ENCODE measurements around the gene WNT9A. TPM values are rescaled to one million over a fixed set of nuclear protein-coding genes. Genes with fewer than 3 reads are reported as not detected.

Gene WNT9A
- total and polyA plus RNA-seq, 4 donors, result 0.03 to 0.08 TPM; not detected in 2

GRCh38 chr1:227903614-227904501, 43.9 kb downstream of the WNT9A start:
- no peaks in the 10 kb centered on the region for H3K27me3 ChIP-seq (ENCODE audit: control insufficient read depth in 4 of 4, insufficient read depth in 4 of 4, low read length in 3 of 4)
- TF ChIP-seq NR2F2 (IDR thresholded peaks at IDR 0.05), result no peak
- no peak overlapping the region for H3K4me3 ChIP-seq (ENCODE audit: low read depth in 1 of 3, low read length in 3 of 3)
- no peaks in the 10 kb centered on the region for H3K9me3 ChIP-seq (ENCODE audit: control insufficient read depth in 4 of 4, low read length in 3 of 4)
- 86% methylated on average over 22 of the region's 22 CpGs for WGBS
- no peak overlapping the region for H3K9ac ChIP-seq (ENCODE audit: low read depth in 1 of 2, low read length in 2 of 2)
- H3K4me1 ChIP-seq (ENCODE audit: control insufficient read depth in 4 of 4, insufficient read depth in 4 of 4, low read length in 3 of 4), result no peaks in the 10 kb centered on the region
- no peak overlapping the region for H3K27ac ChIP-seq (ENCODE audit: low read depth in 1 of 2, low read length in 2 of 2)
- H3K36me3 ChIP-seq (ENCODE audit: control insufficient read depth in 4 of 4, insufficient read depth in 3 of 4, low read depth in 1 of 4, low read length in 3 of 4), result no peaks in the 10 kb centered on the region
- DNase-seq (ENCODE audit: low spot score), result no peak

GRCh38 chr1:227903061-227903521, 44.6 kb downstream of the WNT9A start:
- no peaks in the 10 kb centered on the region for H3K4me1 ChIP-seq (ENCODE audit: control insufficient read depth in 4 of 4, insufficient read depth in 4 of 4, low read length in 3 of 4)
- no peaks in the 10 kb centered on the region for H3K27me3 ChIP-seq (ENCODE audit: control insufficient read depth in 4 of 4, insufficient read depth in 4 of 4, low read length in 3 of 4)
- 88% methylated on average over 9 of the region's 9 CpGs for WGBS
- no peaks in the 10 kb centered on the region for H3K36me3 ChIP-seq (ENCODE audit: control insufficient read depth in 4 of 4, insufficient read depth in 3 of 4, low read depth in 1 of 4, low read length in 3 of 4)
- no peak overlapping the region for H3K9ac ChIP-seq (ENCODE audit: low read depth in 1 of 2, low read length in 2 of 2)
- no peak overlapping the region for H3K27ac ChIP-seq (ENCODE audit: low read depth in 1 of 2, low read length in 2 of 2)
- no peak overlapping the region for H3K4me3 ChIP-seq (ENCODE audit: low read depth in 1 of 3, low read length in 3 of 3)
- no peak for DNase-seq (ENCODE audit: low spot score)
- H3K9me3 ChIP-seq (ENCODE audit: control insufficient read depth in 4 of 4, low read length in 3 of 4), result no peaks in the 10 kb centered on the region
- TF ChIP-seq ZBTB33 (IDR thresholded peaks at IDR 0.05) (no peak), REST (IDR thresholded peaks at IDR 0.05) (no peak), RXRA (IDR thresholded peaks at IDR 0.05) (no peak), EGR1 (IDR thresholded peaks at IDR 0.05; ENCODE audit: low read depth in 2 of 2) (no peak), SP1 (IDR thresholded peaks at IDR 0.05) (no peak), FOXA2 (IDR thresholded peaks at IDR 0.05) (no peak), JUND (IDR thresholded peaks at IDR 0.05) (no peak), FOXA1 (IDR thresholded peaks at IDR 0.05) (no peak), GABPA (IDR thresholded peaks at IDR 0.05 in 1 of 2, conservative IDR thresholded peaks at IDR 0.05 in 1 of 2) (no peak), HNF4G (IDR thresholded peaks at IDR 0.05) (no peak)
- TF ChIP-seq, protein P1, sequence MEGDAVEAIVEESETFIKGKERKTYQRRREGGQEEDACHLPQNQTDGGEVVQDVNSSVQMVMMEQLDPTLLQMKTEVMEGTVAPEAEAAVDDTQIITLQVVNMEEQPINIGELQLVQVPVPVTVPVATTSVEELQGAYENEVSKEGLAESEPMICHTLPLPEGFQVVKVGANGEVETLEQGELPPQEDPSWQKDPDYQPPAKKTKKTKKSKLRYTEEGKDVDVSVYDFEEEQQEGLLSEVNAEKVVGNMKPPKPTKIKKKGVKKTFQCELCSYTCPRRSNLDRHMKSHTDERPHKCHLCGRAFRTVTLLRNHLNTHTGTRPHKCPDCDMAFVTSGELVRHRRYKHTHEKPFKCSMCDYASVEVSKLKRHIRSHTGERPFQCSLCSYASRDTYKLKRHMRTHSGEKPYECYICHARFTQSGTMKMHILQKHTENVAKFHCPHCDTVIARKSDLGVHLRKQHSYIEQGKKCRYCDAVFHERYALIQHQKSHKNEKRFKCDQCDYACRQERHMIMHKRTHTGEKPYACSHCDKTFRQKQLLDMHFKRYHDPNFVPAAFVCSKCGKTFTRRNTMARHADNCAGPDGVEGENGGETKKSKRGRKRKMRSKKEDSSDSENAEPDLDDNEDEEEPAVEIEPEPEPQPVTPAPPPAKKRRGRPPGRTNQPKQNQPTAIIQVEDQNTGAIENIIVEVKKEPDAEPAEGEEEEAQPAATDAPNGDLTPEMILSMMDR (IDR thresholded peaks at IDR 0.05; ENCODE audit: low read depth, low read length, missing input control), result no peak
